AG04449 (cell line): ENCODE data around the gene FLT4.

ENCODE experiments used
- CTCF ChIA-PET: fragments of 350-600 bp; formaldehyde crosslinking; extraction: SDS; loops from one replicate; lab custom pipeline; 2021; ENCODE audit warnings: antibody characterized with exemption; lab: Yijun Ruan, JAX
- POLR2A ChIA-PET: fragments of 400-600, 350-600 bp; formaldehyde crosslinking; extraction: SDS; loops from one replicate; lab custom pipeline; 2020; ENCODE audit warnings: antibody characterized with exemption, inconsistent platforms; lab: Yijun Ruan, JAX
- DNase-seq: peaks from one replicate; pipeline ENCODE4 v3.0.0-alpha.2; 2010; ENCODE audit warnings: low read depth, low spot score
- H3K4me3 ChIP-seq: 2 replicates; pipeline ENCODE4 v1.5.1; 2011; ENCODE audit warnings: low read depth, mild to moderate bottlenecking, control low read depth, low read length
- CTCF ChIP-seq: IDR thresholded peaks from one replicate; pipeline ENCODE4 v1.5.1; 2011; ENCODE audit warnings: mild to moderate bottlenecking, moderate library complexity, low read length, control low read depth, inconsistent platforms; ENCODE audit not compliant: insufficient read depth; ENCODE audit errors: missing control alignments

FLT4 gene

GRCh38 chr5:180640861-180641565 lies 8.4 kb downstream of the FLT4 start:
- ChIA-PET POLR2A (no interaction called here), CTCF (no interaction called here)
- no peak overlapping the region for H3K4me3 ChIP-seq
- DNase-seq: no peak
- no peak for TF ChIP-seq CTCF

- no peak for DNase-seq
- no peak overlapping the region for H3K4me3 ChIP-seq
- POLR2A ChIA-PET: no interaction called here
- TF ChIP-seq CTCF: no peak
- CTCF ChIA-PET: no interaction called here
Observed at GRCh38 chr5:180640611-180640860, 8.9 kb downstream of the FLT4 start.

GRCh38 chr5:180639741-180640610 lies 9.4 kb downstream of the FLT4 start:
- ChIA-PET CTCF (no interaction called here), POLR2A (no interaction called here)
- no peak for TF ChIP-seq CTCF
- no peak overlapping the region for H3K4me3 ChIP-seq
- DNase-seq: no peak

GRCh38 chr5:180639287-180639686 lies 10.1 kb downstream of the FLT4 start:
- no peak for TF ChIP-seq CTCF
- ChIA-PET CTCF (no interaction called here), POLR2A (no interaction called here)
- no peak for DNase-seq
- H3K4me3 ChIP-seq: no peak overlapping the region

GRCh38 chr5:180637962-180638680 lies 11.3 kb downstream of the FLT4 start:
- ChIA-PET CTCF (interaction anchor here (1.0 kb wide), 1 partner anchor 19 kb away, joined by 3 read pairs; no protein-coding TSS in a partner anchor), POLR2A (no interaction called here)
- no peak overlapping the region for H3K4me3 ChIP-seq
- no peak for DNase-seq
- TF ChIP-seq CTCF: no peak
